Choroid plexus epithelial cell (primary cell): ENCODE data around the gene FAM81B.

Source experiments
- DNase-seq: peaks from one replicate; pipeline ENCODE4 v3.0.0-alpha.2; 2010; ENCODE audit warnings: low read depth
- H3K4me3 ChIP-seq: 2 replicates; pipeline ENCODE4 v1.5.1; 2011; ENCODE audit warnings: low read depth, mild to moderate bottlenecking, control low read depth, low read length, moderate library complexity
- TF ChIP-seq, protein P1 (sequence below): conservative IDR thresholded peaks from 2 replicates; pipeline ENCODE4 v1.5.1; 2011; ENCODE audit warnings: low read depth, mild to moderate bottlenecking, control low read depth, inconsistent platforms, low read length, moderate library complexity

Gene FAM81B

DNA sequence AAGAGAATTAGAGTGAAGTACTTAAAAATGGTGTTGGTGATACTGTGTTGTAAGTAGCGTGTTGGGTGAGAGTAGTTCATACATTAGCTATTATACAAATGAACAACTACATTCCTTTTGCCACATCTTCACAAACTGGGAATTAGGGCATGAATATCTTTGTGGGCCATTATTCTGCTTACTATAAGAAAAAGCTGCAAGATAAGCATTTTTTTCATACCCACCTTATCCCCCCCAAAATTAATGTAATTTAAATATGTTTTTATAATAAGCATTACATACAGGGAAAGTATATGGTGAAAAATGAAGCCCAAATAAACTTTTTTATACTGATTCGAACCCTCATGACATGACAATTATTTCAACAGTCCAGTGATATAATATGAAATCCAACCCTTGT is 69.5 kb downstream of the FAM81B start:
- H3K4me3 ChIP-seq = no peak overlapping the region
- TF ChIP-seq, protein P1, sequence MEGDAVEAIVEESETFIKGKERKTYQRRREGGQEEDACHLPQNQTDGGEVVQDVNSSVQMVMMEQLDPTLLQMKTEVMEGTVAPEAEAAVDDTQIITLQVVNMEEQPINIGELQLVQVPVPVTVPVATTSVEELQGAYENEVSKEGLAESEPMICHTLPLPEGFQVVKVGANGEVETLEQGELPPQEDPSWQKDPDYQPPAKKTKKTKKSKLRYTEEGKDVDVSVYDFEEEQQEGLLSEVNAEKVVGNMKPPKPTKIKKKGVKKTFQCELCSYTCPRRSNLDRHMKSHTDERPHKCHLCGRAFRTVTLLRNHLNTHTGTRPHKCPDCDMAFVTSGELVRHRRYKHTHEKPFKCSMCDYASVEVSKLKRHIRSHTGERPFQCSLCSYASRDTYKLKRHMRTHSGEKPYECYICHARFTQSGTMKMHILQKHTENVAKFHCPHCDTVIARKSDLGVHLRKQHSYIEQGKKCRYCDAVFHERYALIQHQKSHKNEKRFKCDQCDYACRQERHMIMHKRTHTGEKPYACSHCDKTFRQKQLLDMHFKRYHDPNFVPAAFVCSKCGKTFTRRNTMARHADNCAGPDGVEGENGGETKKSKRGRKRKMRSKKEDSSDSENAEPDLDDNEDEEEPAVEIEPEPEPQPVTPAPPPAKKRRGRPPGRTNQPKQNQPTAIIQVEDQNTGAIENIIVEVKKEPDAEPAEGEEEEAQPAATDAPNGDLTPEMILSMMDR = no peak
- DNase-seq = no peak

DNA sequence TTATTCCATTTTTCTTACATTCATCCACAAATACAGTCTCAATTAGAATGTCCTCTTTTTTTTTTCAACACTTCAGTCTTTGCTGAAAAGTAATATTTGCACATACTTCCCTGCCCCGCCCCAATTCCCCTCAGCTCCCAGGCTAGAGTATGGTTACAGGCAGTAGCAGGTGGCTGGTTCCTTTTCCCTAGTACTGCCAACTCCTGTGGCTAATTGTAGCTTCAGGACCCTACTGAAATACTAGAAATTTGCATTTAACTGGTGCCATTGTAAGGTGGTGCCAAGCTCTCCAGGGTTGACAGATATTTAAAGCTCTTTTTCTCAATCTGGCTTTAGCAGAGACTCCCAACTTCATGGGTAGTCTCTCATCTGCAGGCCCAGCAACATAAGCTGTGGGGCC is 80.3 kb downstream of the FAM81B start:
- no peak overlapping the region for H3K4me3 ChIP-seq
- TF ChIP-seq, protein P1 = no peak
- no peak for DNase-seq

DNA sequence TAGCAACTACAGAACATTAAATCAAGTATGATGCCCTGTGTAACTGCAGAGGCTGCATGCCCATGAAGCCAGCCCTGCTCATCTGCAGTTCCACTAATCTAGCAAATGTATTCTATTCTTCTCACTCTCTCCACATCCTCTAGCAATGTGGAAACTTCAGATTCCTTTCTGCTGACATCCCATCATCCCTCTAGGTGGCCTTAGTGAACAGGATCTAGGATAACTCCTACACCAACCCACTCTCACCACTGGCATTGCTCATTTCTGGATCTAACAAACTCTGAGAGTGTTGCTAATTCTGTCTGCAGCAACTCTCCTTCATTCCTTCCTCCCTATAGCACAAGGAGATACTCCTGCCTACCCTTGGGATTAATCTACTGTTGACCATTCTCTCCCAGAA is 80.8 kb downstream of the FAM81B start:
- H3K4me3 ChIP-seq = no peak overlapping the region
- DNase-seq = peak; percentile 73
- TF ChIP-seq, protein P1 = peak; percentile 19

DNA sequence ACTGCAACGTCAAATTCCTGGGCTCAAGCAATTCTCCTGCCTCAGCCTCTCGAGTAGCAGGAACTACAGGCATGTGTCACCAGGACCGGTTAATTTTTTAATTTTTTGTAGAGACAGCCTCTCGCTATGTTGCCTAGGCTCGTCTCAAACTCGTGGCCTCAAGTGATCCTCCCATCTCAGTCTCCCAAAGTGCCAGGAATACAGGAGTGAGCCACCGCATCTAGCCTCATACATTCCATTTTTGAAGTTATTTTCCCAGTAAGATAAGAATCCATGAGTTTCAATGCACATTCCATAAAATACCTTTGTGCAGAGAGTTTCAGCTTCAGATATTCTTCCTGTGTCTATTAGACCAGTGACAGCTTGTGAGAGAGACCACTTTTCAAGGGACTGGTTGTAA is 93.3 kb downstream of the FAM81B start:
- DNase-seq = no peak
- TF ChIP-seq, protein P1 = no peak
- H3K4me3 ChIP-seq = no peak overlapping the region

DNA sequence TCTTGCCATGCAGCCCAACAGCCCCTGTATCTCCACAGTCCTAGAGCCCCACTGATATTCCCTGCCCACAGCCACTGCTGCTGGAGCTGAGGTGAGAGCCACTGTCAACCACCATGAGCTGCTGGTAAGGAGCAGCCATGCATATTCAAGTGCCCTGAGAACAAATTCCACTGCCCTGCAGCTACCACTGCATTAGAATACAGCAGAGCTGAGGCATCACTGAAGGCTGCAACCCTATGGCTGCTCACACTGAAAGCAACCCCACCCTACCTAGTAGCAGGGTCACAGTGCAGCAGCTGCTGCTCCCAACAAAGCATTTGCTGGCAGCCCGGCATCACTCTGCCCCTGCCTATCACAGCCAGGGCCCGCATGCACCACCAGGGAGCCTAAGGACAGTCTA is 95.0 kb downstream of the FAM81B start:
- DNase-seq = no peak
- H3K4me3 ChIP-seq = no peak overlapping the region
- TF ChIP-seq, protein P1 = no peak

DNA sequence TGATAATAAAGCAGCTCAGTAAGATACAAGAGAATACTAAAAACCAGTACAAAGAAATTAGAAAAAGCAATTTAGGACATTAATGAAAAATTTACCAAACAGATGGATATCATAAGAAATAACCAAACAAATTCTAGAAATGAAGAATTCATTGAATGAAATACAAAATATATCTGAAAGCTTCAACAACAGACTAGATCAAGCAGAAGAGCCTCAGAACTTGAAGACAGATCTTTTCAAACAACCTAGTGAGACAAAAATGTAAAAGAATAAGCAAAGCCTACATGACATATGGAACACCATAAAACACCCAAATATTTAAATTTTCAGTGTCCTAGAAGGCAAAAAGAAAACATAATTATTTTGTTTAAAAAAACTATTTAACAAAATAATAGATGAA is 96.7 kb downstream of the FAM81B start:
- TF ChIP-seq, protein P1 = no peak
- no peak for DNase-seq
- no peak overlapping the region for H3K4me3 ChIP-seq
